SK-N-SH (cell line): Measurements from ENCODE around the gene CHST6. TPM values are rescaled to one million over a fixed set of nuclear protein-coding genes. Genes with fewer than 3 reads are reported as not detected.

Source experiments
- CTCF ChIA-PET: fragments of 300-600, 350-600 bp; formaldehyde crosslinking; extraction: SDS; loops from one replicate; lab custom pipeline; 2021; lab: Yijun Ruan, JAX
- POLR2A ChIA-PET: fragments of 350-600 bp; sonication (Branson Sonifier 250); formaldehyde crosslinking; extraction: SDS; loops from one replicate; lab custom pipeline; 2020; ENCODE audit warnings: antibody characterized with exemption, inconsistent platforms; lab: Yijun Ruan, JAX
- DNase-seq: peaks from one replicate; pipeline ENCODE4 v3.0.0; 2012
- H2AFZ ChIP-seq: fragments of 200-600 bp; sonication (generic); 2 replicates; pipeline ENCODE4 v1.8.1; 2016; ENCODE audit warnings: antibody characterized with exemption, mild to moderate bottlenecking, low read depth
- H3F3A ChIP-seq: fragments of 200-600 bp; sonication (generic); replicated peaks from 2 replicates; pipeline ENCODE3; 2016; ENCODE audit warnings: antibody characterized with exemption, mild to moderate bottlenecking; ENCODE audit not compliant: insufficient read depth
- H3K27ac ChIP-seq, 2 experiments: fragments of 200-500 bp in 1 of 2; fragments of 200-600 bp in 1 of 2; sonication (Bioruptor generic) in 1 of 2; sonication (generic), shearing (Covaris generic) in 1 of 2; 2 replicates each; pipeline versions ENCODE4 v1.5.1 to v1.6.1; 2014 to 2016; ENCODE audit warnings: low read depth in 2 of 2, inconsistent platforms in 1 of 2, low read length in 1 of 2, mild to moderate bottlenecking in 1 of 2, mixed read lengths in 1 of 2
- H3K27me3 ChIP-seq: fragments of 200-600 bp; sonication (generic), shearing (Covaris generic); 2 replicates; pipeline ENCODE4 v1.6.1; 2016; ENCODE audit warnings: mixed run types; ENCODE audit not compliant: insufficient read depth
- H3K36me3 ChIP-seq, 2 experiments: fragments of 200-500 bp in 1 of 2; fragments of 200-600 bp in 1 of 2; sonication (Bioruptor generic) in 1 of 2; sonication (generic) in 1 of 2; replicated peaks in 1 of 2; 2 replicates each; pipeline versions ENCODE3 to v1.5.1; 2014 to 2016; ENCODE audit warnings: low read length in 1 of 2, mild to moderate bottlenecking in 1 of 2; ENCODE audit not compliant: insufficient read depth in 2 of 2, control insufficient read depth in 1 of 2
- H3K4me1 ChIP-seq, 2 experiments: fragments of 200-500 bp in 1 of 2; fragments of 200-600 bp in 1 of 2; sonication (Bioruptor generic) in 1 of 2; sonication (generic), shearing (Covaris generic) in 1 of 2; 2 replicates each; pipeline versions ENCODE4 v1.5.1 to v1.6.1; 2014 to 2016; ENCODE audit warnings: low read depth in 1 of 2, low read length in 1 of 2, mixed run types in 1 of 2; ENCODE audit not compliant: insufficient read depth in 2 of 2, control insufficient read depth in 1 of 2
- H3K4me2 ChIP-seq: fragments of 200-600 bp; sonication (generic), shearing (Covaris generic); 2 replicates; pipeline ENCODE4 v1.6.1; 2017; ENCODE audit warnings: mixed run types
- H3K4me3 ChIP-seq, 2 experiments: fragments of 200-500 bp in 1 of 2; fragments of 200-600 bp in 1 of 2; sonication (Bioruptor generic) in 1 of 2; sonication (generic), shearing (Covaris generic) in 1 of 2; 2 replicates each; pipeline versions ENCODE4 v1.5.1 to v1.8.1; 2014 to 2016; ENCODE audit warnings: low read depth in 2 of 2, inconsistent platforms in 1 of 2, low read length in 1 of 2, mild to moderate bottlenecking in 1 of 2, mixed read lengths in 1 of 2, moderate library complexity in 1 of 2
- H3K79me2 ChIP-seq: fragments of 200-600 bp; sonication (generic); 2 replicates; pipeline ENCODE4 v1.8.1; 2017; ENCODE audit warnings: mild to moderate bottlenecking; ENCODE audit not compliant: insufficient read depth
- H3K9ac ChIP-seq: fragments of 200-600 bp; sonication (generic); 2 replicates; pipeline ENCODE4 v1.6.1; 2017; ENCODE audit warnings: mixed run types
- H3K9me2 ChIP-seq: fragments of 200-600 bp; sonication (generic); 2 replicates; pipeline ENCODE4 v1.6.1; 2017; ENCODE audit warnings: mixed run types
- H3K9me3 ChIP-seq: fragments of 200-600 bp; sonication (generic); 2 replicates; pipeline ENCODE4 v1.6.1; 2017; ENCODE audit warnings: mixed run types, mild to moderate bottlenecking, moderate library complexity
- H4K20me1 ChIP-seq: fragments of 200-600 bp; sonication (generic); 2 replicates; pipeline ENCODE4 v1.6.1; 2017; ENCODE audit warnings: mild to moderate bottlenecking, mixed run types; ENCODE audit not compliant: insufficient read depth
- ELF1 ChIP-seq: IDR thresholded peaks from 2 replicates; pipeline ENCODE4 v1.4.0; 2012
- EZH2phosphoT487 ChIP-seq: fragments of 200-600 bp; sonication (generic); IDR thresholded peaks from 2 replicates; pipeline ENCODE4 v1.6.1; 2017; ENCODE audit warnings: low read depth, mixed run types, mild to moderate bottlenecking, antibody characterized with exemption, moderate library complexity, borderline replicate concordance
- MEF2A ChIP-seq: IDR thresholded peaks from 2 replicates; pipeline ENCODE4 v1.4.0; 2012; ENCODE audit warnings: low read depth, borderline replicate concordance
- NFIC ChIP-seq: IDR thresholded peaks from 2 replicates; pipeline ENCODE4 v1.4.0; 2012; ENCODE audit warnings: borderline replicate concordance
- NRF1 ChIP-seq: IDR thresholded peaks from 2 replicates; pipeline ENCODE4 v1.6.1; 2012; ENCODE audit warnings: low read depth, mild to moderate bottlenecking, low read length
- POLR2AphosphoS5 ChIP-seq: IDR thresholded peaks from 2 replicates; pipeline ENCODE4 v1.6.1; 2012; ENCODE audit warnings: low read depth, low read length
- RXRA ChIP-seq: IDR thresholded peaks from 2 replicates; pipeline ENCODE4 v1.4.0; 2012; ENCODE audit warnings: low read depth, mild to moderate bottlenecking, borderline replicate concordance
- TAF1 ChIP-seq: IDR thresholded peaks from 2 replicates; pipeline ENCODE4 v1.6.1; 2012; ENCODE audit warnings: low read depth, mild to moderate bottlenecking, low read length, moderate library complexity, borderline replicate concordance
- TCF12 ChIP-seq: IDR thresholded peaks from 2 replicates; pipeline ENCODE4 v1.4.0; 2012
- WGBS: methylation state at CpG from one replicate; pipeline ENCODE4 v1.1.6; 2017; ENCODE audit warnings: low lambda C conversion rate; 5-methylcytosine and 5-hydroxymethylcytosine counted together
- polyA plus RNA-seq, 3 experiments: library from polyadenylated mRNA; depleted of rRNA; stranded (reverse); fragments of >200 nt; gene quantifications; 2 replicates each; pipeline ENCODE4 v1.2.3, GENCODE V29; 2012
- TF ChIP-seq, protein P1 (sequence below): IDR thresholded peaks from 2 replicates; pipeline ENCODE4 v1.4.0; 2012; ENCODE audit warnings: low read depth, borderline replicate concordance
- TF ChIP-seq, protein P2 (sequence below): fragments of 200-600 bp; sonication (generic); IDR thresholded peaks from 2 replicates; pipeline ENCODE4 v1.6.1; 2017; ENCODE audit warnings: antibody characterized with exemption, mild to moderate bottlenecking, moderate library complexity

The CHST6 gene
- polyA plus RNA-seq, 1 of the 3 experiments (the other 2 are of a cell fraction), result 0.30 TPM

DNA sequence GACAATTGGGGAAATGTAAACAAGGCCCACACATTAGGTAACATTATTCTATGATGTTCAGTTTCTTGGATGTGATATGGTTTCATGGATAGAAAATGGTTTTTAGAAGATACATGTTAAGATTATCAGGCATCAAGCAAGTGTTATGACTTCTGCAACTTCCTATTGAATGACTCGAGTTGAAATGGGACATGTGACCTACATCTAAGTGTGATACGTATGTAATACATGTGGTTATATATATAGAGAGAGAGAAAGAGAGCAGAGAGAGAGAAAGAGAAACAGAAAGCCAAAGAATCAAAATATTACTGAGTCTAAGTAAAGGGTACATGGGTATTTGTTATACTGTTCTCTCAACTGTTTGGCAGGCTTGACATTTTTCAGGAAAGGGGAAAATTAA is 32.4 kb downstream of the CHST6 start:
- WGBS, result 29% methylated on average over 2 of the region's 2 CpGs
- peaks cover 63% of the 10 kb centered on the region for H3K79me2 ChIP-seq

DNA sequence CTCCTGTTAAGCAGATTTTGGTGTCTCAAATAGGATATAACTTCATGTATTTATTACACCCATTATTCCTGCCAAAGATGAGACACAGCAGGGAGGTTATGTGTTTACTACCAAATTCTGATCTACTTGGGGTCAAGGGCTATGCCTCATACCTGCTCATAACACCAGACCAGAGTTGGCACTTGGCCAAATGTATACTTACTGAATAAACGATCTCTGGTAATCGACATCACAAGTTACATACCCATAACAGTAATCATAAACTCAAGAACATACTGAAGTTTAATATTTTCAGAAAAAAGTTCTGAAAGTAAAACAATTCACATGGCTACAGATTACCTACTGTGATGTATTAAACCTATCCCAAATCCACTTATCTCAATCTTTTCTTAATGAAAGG is 33.7 kb downstream of the CHST6 start:
- H3K4me3 ChIP-seq, result no peak overlapping the region
- no peaks in the 10 kb centered on the region for H3K9me2 ChIP-seq
- H4K20me1 ChIP-seq, result peaks cover 40% of the 10 kb centered on the region
- ChIA-PET POLR2A (no interaction called here), CTCF (no interaction called here)
- H3K4me1 ChIP-seq, result peaks cover 0 to 15% of the 10 kb centered on the region in 2 experiments; a peak in 2 of 4 replicates
- H3K9me3 ChIP-seq, result no peaks in the 10 kb centered on the region
- H3K79me2 ChIP-seq, result peaks cover 75% of the 10 kb centered on the region
- no peak overlapping the region for H3K4me2 ChIP-seq
- no peak overlapping the region for H3K9ac ChIP-seq
- no peak overlapping the region for H2AFZ ChIP-seq
- DNase-seq, result no peak
- TF ChIP-seq TAF1 (no peak), EZH2phosphoT487 (no peak), TCF12 (no peak), NFIC (peak; percentile 66), MEF2A (no peak), ELF1 (no peak), POLR2AphosphoS5 (no peak), NRF1 (no peak)
- TF ChIP-seq, protein P1, sequence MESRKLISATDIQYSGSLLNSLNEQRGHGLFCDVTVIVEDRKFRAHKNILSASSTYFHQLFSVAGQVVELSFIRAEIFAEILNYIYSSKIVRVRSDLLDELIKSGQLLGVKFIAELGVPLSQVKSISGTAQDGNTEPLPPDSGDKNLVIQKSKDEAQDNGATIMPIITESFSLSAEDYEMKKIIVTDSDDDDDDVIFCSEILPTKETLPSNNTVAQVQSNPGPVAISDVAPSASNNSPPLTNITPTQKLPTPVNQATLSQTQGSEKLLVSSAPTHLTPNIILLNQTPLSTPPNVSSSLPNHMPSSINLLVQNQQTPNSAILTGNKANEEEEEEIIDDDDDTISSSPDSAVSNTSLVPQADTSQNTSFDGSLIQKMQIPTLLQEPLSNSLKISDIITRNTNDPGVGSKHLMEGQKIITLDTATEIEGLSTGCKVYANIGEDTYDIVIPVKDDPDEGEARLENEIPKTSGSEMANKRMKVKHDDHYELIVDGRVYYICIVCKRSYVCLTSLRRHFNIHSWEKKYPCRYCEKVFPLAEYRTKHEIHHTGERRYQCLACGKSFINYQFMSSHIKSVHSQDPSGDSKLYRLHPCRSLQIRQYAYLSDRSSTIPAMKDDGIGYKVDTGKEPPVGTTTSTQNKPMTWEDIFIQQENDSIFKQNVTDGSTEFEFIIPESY, result no peak
- WGBS, result 33% methylated on average over 2 of the region's 2 CpGs
- H3K27ac ChIP-seq, result no peak overlapping the region
- no peaks in the 10 kb centered on the region for H3K27me3 ChIP-seq
- H3K36me3 ChIP-seq, result no peaks in the 10 kb centered on the region
- peaks cover 2% of the 10 kb centered on the region for H3F3A ChIP-seq

More for the DNA sequence above, 32.4 kb downstream of the CHST6 start:
- TF ChIP-seq, protein P2, sequence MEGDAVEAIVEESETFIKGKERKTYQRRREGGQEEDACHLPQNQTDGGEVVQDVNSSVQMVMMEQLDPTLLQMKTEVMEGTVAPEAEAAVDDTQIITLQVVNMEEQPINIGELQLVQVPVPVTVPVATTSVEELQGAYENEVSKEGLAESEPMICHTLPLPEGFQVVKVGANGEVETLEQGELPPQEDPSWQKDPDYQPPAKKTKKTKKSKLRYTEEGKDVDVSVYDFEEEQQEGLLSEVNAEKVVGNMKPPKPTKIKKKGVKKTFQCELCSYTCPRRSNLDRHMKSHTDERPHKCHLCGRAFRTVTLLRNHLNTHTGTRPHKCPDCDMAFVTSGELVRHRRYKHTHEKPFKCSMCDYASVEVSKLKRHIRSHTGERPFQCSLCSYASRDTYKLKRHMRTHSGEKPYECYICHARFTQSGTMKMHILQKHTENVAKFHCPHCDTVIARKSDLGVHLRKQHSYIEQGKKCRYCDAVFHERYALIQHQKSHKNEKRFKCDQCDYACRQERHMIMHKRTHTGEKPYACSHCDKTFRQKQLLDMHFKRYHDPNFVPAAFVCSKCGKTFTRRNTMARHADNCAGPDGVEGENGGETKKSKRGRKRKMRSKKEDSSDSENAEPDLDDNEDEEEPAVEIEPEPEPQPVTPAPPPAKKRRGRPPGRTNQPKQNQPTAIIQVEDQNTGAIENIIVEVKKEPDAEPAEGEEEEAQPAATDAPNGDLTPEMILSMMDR, result no peak
- TF ChIP-seq RXRA, result no peak
- Histone ChIP-seq H4K20me1 (peaks cover 29% of the 10 kb centered on the region), H3K27me3 (no peaks in the 10 kb centered on the region), H3F3A (peaks cover 2% of the 10 kb centered on the region), H3K9me2 (no peaks in the 10 kb centered on the region), H3K27ac (no peak overlapping the region), H2AFZ (no peak overlapping the region), H3K9me3 (no peaks in the 10 kb centered on the region), H3K36me3 (no peaks in the 10 kb centered on the region), H3K4me2 (peak overlapping the region; percentile 99), H3K9ac (no peak overlapping the region), H3K4me1 (peaks cover 0 to 3% of the 10 kb centered on the region in 2 experiments; a peak in 2 of 4 replicates), H3K4me3 (peak overlapping the region; percentile 69 to 85; a peak in 3 of 4 replicates)
- ChIA-PET CTCF (no interaction called here), POLR2A (no interaction called here)
- DNase-seq, result no peak
